PFSK-1 (cell line): ENCODE measurements around the gene C13orf46.

Source experiments
- FOXP2 ChIP-seq: optimal IDR thresholded peaks from 2 replicates; pipeline ENCODE3; 2011; ENCODE audit warnings: borderline replicate concordance, control low read depth, inconsistent platforms; ENCODE audit not compliant: insufficient read depth; ENCODE audit errors: extremely low read length, extremely low read depth
- POLR2AphosphoS5 ChIP-seq: IDR thresholded peaks from 2 replicates; pipeline ENCODE4 v1.6.1; 2012; ENCODE audit warnings: low read depth, mild to moderate bottlenecking, control low read depth, low read length, moderate library complexity
- REST ChIP-seq, 2 experiments: IDR thresholded peaks; 2 replicates each; pipeline versions ENCODE4 v1.6.1 to v1.8.0; 2011 to 2012; ENCODE audit warnings: low read depth in 2 of 2, low read length in 2 of 2, control low read depth in 1 of 2, inconsistent platforms in 1 of 2, mild to moderate bottlenecking in 1 of 2, moderate library complexity in 1 of 2; ENCODE audit not compliant: insufficient read depth in 1 of 2
- SIN3A ChIP-seq: IDR thresholded peaks from 2 replicates; pipeline ENCODE4 v1.6.1; 2012; ENCODE audit warnings: mild to moderate bottlenecking, low read length, moderate library complexity, borderline replicate concordance; ENCODE audit not compliant: insufficient read depth
- TAF1 ChIP-seq: IDR thresholded peaks from 2 replicates; pipeline ENCODE4 v1.6.1; 2012; ENCODE audit warnings: low read length, control low read depth, borderline replicate concordance; ENCODE audit not compliant: insufficient read depth

Gene C13orf46

DNA sequence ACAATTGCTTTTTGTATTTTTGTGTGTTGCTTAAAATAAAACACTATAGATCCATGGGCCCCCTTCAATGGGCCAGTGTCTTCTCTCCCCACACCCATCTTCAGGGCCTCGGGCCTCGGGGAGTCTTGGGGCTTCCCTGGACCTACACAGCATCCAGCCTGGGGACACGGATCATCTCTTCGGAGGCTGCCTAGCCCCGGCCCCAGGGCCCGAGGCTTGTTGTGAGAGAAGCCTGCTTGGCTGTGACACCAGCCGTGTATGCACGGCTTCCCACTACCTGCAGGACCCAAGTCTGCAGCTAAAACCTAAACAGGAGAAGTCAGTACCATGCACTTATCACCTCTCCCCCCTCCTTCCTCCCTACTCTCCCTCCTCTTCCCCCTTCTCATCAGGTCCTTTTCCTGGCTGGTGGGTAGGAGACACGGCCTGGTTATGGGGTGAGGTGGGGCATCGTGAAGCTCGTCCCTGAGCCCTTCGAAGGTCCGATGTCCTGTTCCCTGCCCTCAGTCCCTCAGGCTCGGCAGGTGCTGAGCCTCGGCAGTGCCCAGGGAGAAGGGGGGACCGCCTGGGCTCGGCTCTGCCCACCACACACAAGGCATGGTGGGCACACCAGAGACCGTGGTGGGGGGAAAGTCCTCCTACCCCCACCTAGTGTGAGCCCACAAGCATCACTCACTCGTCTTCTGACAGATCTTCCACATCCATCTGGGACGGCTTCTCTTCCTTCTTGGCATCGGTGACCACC lies 9.5 kb downstream of the C13orf46 start:
- TF ChIP-seq SIN3A (no peak), TAF1 (no peak), FOXP2 (no peak), POLR2AphosphoS5 (no peak), REST (IDR thresholded peaks at IDR 0.05; ENCODE audit: insufficient read depth in 1 of 2, low read depth in 2 of 2, low read length in 2 of 2) (no peak)

- no peak for TF ChIP-seq REST (IDR thresholded peaks at IDR 0.05; ENCODE audit: insufficient read depth in 1 of 2, low read depth in 2 of 2, low read length in 2 of 2)
- TF ChIP-seq FOXP2: no peak
- TF ChIP-seq SIN3A: no peak
- TF ChIP-seq TAF1: no peak
Observed at GRCh38 chr13:113963376-113963775, 10.5 kb downstream of the C13orf46 start.

DNA sequence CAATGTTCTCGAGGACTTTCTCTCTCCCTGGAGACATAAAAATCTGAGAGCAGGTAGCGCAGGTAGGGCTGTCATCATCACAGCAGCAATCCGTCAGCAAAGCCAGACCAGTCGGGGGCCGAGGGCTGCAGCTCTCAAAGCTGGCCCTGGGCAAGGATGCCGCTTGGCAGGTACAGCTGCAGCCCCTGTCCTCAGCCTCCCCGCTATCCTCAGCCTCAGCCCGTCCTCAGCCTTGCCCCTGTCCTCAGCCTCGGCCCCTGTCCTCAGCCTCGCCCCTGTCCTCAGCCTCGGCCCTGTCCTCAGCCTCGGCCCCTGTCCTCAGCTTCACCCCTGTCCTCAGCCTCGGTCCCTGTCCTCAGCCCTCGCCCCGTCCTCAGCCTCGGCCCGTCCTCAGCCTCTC lies 10.9 kb downstream of the C13orf46 start:
- no peak for TF ChIP-seq SIN3A
- TF ChIP-seq TAF1: no peak
- no peak for TF ChIP-seq REST (IDR thresholded peaks at IDR 0.05; ENCODE audit: insufficient read depth in 1 of 2, low read depth in 2 of 2, low read length in 2 of 2)
- no peak for TF ChIP-seq POLR2AphosphoS5
- TF ChIP-seq FOXP2: no peak

DNA sequence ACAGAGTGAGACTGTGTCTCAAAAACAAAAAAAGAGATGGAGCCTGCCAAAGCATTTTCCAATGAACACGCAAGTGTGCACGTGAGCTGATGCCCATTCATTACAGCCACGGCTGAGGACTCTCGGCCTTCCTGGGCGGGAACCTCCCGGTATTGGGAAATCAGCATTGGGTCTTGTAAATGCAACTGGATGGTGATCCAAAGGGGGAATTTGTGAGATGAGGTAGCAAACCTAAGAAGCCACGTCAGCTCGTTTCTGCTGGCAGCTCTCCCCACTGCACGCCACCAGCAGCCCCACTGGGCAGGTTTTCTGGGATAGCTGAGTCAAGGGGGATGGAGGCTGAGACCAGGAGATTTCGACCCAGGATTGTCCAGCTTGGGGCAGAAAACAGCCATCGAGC lies 11.5 kb downstream of the C13orf46 start:
- TF ChIP-seq FOXP2 (no peak), SIN3A (no peak), REST (IDR thresholded peaks at IDR 0.05; ENCODE audit: insufficient read depth in 1 of 2, low read depth in 2 of 2, low read length in 2 of 2) (no peak), TAF1 (no peak), POLR2AphosphoS5 (no peak)
